ENCODE data around the gene OR6C70.

- TF ChIP-seq POLR2AphosphoS5 (IDR thresholded peaks at IDR 0.05): no peak
- no peak for TF ChIP-seq CTCF (IDR thresholded peaks at IDR 0.05)
- no peak for TF ChIP-seq POLR2A (IDR thresholded peaks at IDR 0.05)
These were observed 29.9 kb upstream of the OR6C70 start for GRCh38 chr12:55499810-55500252.

All from suprapubic skin (tissue), 4 donors.